Caki2 (cell line): ENCODE data around the gene LDLRAD3. TPM values are rescaled to one million over a fixed set of nuclear protein-coding genes. Genes with fewer than 3 reads are reported as not detected.

Source experiments
- DNase-seq: peaks from one replicate; pipeline ENCODE4 v3.0.0-alpha.2; 2015; ENCODE audit warnings: low read depth
- in situ Hi-C: cut with HindIII; loops from 2 replicates; pipeline ENCODE4 v1.10.0; 2016; ENCODE audit warnings: low sequenced_read_pairs, low pct_unique_long_range_greater_than_20kb, mixed read lengths
- total RNA-seq: library from RNA; depleted of rRNA; stranded (reverse); fragments of >200 nt; shearing (Covaris generic); gene quantifications from 2 replicates; pipeline ENCODE4 v1.2.3, GENCODE V29; 2014; ENCODE audit warnings: low replicate concordance

LDLRAD3 gene
- total RNA-seq, 1 experiment from 2014 or later: 1.9 TPM

DNA sequence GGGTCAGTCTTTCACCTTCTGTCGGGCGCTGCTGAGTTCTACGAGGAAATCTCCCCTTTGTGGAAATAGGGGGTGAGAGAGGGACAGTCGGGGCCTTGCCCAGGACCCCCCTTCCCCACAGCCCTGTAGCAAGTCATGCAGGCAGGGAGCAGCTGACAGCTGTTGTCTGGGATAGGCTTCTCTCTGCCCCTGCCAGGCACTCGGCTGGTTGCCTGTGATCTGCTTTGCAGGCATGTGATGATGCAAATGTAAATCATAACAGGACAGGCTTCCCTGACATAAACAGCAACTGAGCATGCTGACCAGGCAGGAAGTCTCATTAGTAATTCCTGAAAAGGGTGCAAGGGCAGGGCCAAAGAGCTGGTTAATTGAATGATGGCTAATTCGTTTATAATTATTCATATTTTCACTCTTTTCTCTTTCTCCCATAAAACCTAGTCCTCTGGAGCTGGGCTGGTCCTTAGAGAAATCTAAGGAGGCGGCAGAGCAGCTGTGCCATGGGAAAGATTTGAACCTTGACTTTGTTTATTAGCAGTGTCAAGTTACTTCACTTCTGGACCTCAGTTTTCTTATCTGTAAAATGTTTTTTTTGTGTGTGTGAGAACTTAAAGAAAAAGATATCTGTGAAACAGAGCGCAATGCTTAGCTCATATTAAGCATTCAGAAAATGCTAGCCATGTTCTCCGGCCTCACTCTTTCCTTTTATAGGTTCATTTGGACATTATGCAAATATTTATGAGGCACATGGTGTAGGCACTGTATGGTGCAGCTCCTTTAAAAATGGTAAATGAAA, 129.7 kb downstream of the LDLRAD3 start:
- no peak for DNase-seq
- in situ Hi-C loops: no loop called here

DNA sequence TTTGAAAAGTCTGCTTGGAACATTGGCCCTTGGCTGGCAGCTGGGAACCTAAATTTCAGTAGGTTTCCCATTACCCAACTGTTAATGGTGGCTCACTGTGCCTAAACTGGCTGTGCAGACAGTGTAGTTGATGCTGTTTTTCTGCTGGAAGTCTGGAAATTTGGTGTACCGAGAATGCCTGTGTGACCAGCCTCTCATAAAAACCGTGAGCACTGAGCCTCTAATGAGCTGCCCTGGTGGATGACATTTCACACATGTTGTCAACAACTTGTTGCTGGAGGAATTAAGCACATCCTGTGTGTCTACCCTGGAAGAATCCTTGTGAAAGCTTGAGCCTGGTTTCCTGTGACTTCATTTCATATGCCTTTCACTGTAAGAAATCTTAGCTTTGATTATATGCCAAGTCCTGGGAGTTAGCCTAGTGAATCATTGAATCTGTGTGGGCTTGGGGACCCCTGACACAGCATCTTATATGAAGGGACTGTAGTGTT, 131.1 kb downstream of the LDLRAD3 start:
- DNase-seq: no peak
- in situ Hi-C loops: no loop called here

DNA sequence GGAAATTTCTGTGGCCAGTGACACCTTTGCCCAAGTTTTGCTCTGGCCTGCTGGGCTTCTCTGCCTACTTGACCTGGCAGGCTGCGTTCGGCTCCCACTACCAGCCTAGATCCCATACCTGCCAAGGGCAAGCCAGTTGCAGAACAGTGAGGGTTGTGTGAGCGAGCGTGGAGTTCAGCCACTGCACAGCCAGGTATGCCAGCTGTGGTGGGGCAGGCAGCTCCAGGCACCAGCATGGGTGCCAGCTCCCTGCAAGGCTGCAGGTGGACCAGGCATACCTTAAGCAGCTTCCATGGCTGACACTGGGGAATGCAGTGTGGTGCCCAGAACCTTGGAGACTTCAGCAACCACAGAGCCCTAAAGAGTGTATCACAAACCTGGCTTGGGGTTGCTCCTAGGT, 133.5 kb downstream of the LDLRAD3 start:
- no peak for DNase-seq
- in situ Hi-C loops: no loop called here

DNA sequence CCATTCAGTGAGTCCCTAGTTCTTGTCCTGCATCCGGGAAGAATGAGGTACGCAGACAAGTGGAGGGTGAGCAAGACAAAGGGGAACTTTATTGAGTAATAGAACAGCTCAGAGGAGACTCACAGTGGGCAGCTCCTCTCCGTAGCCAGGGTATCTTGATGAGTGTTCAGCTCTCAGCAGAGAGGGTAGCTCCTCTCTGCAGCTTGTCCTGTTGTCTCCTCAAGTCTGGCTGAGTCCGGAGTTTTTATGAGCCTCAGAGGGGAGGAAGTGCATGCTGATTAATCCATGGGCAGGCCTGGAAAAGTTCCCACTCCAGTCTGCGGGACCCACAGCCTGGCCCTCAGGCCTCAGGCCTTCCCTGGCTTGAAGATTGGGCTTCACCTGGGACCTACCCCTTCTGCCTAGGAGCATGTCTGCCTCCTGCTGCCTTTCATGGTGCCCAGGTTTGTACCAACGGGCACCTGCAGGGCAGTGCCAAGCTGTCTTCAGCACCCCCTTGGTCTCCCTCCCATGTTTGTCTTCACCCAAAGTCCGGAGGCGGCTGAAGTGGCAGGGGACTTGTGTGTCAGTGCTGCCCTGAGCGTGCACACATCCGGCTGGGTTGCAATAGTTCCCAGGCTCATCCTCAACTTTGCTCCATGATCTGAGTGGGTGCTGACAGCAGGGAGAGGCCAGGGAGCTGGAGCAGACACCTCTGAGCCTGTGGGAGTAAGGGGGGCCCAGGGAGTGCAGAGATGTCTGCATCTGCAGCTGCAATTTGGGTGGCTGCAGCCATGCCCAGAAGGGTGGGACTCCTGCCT, 134.2 kb downstream of the LDLRAD3 start:
- in situ Hi-C loops: no loop called here

DNA sequence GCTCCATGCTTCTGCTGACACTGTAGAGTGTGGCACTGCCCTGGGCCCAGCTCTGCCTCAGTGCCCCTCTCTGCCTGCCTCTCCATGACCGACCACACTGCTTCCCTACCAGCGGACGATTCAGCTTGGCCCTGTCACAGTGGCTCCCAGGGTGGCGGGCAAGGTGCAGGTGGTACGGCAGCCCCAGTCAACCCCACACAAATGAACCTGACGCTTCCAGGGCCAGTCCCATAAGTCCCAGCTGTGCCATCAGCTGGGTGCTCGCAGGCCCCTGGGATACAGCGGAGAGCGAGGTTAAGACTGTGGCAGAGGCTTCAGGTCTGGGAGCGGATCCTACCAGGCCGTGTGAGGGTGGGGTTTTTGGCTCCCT, 134.8 kb downstream of the LDLRAD3 start:
- in situ Hi-C loops: no loop called here
- no peak for DNase-seq

More for the DNA sequence above, 134.2 kb downstream of the LDLRAD3 start:
- DNase-seq: no peak

DNA sequence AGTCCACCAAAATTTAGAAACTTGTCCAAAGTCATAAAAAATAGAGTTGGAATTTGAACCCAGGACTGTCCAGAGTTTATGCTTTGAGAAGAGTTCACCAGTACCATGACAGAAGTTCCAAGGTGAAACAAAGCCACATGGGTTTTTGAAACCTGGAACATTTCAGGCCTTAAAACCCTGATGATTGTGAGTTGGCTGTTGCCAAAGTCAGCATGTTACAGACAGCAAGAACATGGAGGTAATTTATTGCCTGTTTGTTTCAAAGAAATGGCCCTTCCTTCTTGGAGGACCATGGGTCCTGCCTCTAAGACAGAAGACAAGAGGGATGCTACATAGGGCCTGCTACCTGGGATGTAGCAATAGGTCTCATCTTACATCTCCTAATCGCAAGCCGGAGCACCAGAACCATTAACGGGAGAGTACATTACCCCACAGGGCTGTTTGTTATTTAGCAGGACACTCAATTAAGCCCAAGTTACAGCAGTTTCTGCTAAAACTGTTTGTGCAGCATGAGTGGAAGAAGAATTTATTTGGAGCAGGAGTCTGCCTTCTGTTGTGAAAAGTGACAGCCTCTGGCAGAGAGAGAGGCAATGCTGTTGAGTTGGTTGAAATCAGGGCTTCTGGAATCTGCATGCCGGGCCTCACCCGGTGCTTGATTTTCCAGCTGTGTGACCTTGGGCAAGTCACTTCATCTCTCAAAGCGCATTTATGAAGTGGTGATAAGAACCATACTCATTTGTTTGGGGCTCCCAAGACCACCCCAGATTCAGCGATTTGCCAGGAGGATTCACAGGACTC, 136.2 kb downstream of the LDLRAD3 start:
- DNase-seq: no peak
- in situ Hi-C loops: no loop called here

DNA sequence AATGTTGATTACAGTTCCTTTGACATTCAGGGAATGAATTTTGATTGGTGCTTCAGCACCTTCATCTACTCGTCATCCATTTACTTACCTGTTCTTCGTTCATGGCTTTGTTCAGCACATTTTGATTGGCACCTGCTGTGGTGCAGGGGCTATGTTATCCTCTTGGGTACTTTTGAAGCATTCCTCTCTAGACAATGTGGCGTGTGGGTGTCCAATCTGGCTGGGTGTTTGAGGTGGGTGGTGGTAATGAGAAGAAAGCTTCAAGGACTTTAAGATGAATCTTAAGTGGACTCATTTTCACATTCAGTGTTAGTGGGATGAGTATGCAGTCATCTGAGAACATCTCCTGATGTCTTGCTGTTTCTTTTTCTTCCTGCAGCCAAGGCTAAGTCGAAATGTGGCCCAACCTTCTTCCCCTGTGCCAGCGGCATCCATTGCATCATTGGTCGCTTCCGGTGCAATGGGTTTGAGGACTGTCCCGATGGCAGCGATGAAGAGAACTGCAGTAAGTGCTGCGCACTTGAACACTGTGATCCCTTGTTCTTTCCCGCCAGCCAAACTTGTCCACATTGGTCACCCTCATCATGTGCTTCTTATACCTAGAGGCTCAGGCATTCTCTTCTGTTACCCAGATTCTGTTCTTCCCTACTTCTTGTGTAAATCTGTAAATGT, 137.5 kb downstream of the LDLRAD3 start:
- in situ Hi-C loops: no loop called here
- no peak for DNase-seq

DNA sequence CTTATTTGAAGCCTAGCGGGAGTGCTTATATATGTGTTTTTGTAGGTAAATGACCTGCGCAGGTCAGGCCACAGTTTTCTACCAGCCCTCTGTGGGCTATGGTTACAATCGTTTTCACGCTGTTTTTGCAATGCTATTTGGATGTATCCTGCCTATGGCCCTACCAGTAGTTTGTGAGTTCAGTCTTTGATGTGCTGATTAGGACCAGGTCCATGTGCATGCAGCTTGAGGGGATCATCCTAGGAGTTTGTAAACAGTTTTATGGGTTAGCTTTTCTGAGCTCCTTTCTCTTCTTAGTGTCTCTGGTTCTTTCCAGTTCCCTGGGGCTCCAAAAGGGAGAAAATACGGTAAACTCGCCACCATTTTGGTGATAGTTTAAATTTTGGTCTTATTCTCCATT, 142.5 kb downstream of the LDLRAD3 start:
- in situ Hi-C loops: no loop called here

DNA sequence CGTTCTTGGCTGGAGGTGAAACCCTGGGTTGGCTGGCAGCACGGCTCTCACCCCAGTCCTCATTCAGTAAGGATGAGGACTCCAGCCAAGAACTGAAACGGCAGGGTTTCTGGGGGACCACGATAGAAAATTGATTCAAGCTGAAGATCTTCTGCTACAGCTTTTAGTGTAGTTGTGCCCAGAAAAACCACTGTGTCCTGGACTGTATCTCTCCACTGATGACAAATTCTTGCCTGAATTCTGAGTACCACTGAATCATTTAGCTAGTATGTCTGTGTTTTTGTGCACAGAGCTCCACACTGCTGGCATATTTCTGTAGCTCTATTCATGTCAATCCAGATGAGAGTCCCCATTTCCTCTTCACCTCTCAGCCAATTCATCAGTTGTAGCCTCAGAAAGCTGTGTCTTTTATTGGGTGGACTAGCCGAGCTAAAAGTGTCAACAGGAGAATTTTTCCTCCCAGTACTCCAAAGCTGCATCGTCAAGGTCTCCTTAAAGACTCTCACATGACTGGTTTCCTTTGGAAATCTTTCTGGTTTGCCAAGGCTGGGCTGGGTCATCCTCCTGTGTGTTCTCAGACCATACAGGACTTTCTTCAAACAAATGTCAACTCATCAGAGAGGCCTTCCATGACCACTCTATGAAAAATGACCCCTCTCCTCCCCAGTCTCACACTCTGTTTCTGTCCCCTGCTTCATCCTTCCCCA, 144.6 kb downstream of the LDLRAD3 start:
- in situ Hi-C loops: no loop called here
- DNase-seq: no peak

More for the DNA sequence above, 142.5 kb downstream of the LDLRAD3 start:
- no peak for DNase-seq

DNA sequence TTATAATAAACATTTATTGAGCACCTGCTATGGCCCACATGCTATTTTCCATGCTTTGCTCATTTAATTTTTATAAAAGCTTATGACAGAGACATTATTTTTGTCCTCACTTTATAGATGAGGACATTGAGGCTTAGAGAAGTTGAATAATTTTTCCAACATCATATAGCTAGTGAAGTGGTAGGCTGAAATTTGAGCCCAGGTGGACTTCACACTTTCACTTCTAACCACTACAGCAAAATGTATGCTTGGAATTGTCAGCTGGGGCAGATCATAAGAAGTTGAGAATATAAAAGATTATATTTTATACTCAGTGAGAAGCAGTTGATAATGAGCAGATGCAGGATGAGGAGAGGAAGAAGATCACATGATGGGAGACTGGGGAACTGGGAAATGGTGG, 146.1 kb downstream of the LDLRAD3 start:
- DNase-seq: no peak
- in situ Hi-C loops: no loop called here

DNA sequence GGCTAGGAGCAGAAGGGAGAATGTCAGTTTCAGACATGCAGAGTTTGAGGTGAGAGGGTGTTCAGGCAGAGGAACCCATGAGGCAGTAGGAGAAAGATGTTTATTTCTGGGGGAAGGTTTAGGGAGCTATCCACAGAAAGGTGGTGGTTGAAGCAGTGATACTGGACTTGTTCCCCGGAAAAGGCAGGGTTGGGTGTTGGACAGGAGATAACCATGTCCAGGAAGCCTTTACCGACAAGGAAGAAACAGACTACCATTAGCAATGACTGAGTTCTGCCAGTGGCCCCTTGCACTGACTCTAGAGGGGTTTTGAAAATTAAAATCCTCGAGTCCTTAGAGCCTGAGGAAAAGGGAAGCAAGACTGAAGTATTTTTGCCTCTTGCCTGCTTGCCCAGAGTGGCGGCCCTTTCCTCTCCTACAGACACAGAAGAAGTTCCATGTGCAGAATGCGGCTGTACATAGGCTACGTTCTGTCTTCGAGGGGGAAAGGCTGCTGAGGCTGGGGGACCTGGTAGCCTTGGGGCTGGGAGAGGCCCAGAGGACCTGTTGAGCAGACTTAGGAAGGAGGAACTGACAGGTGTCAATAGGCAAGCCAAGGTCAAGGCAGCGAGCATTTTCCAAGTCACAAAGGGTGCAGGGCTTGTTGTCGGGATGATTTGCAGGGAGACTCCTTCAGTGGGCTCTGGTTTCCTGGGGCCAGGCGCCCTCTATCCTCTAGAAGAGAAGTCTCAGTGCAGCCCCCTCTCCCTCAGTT, 146.7 kb downstream of the LDLRAD3 start:
- in situ Hi-C loops: no loop called here
- DNase-seq: no peak

DNA sequence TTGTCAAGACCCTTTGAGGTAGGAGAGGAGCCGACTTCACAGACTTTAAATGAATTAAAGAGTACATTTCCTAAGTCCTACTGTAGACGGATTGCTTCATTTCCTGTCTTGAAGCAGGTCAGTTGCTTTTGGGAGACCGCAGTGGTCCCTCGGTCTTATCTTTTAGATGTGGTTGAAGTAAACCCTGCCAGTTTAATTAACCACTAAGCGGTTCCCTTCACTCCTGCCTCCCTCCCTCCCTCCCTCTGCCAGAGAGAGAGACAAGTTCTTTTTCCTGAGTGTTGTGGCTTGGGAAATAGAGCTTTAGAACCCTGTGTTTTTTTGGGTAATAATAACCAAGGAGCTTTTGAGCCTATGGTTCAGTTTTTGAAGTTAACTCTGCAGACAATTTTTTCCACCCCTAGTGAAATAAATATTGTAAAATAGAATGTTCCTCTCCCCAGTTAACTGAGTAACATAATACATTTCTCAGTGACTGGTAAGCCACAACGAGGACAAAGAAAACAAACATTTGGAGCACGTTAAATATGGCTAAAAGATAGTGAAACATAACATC, 147.5 kb downstream of the LDLRAD3 start:
- in situ Hi-C loops: no loop called here
- no peak for DNase-seq

DNA sequence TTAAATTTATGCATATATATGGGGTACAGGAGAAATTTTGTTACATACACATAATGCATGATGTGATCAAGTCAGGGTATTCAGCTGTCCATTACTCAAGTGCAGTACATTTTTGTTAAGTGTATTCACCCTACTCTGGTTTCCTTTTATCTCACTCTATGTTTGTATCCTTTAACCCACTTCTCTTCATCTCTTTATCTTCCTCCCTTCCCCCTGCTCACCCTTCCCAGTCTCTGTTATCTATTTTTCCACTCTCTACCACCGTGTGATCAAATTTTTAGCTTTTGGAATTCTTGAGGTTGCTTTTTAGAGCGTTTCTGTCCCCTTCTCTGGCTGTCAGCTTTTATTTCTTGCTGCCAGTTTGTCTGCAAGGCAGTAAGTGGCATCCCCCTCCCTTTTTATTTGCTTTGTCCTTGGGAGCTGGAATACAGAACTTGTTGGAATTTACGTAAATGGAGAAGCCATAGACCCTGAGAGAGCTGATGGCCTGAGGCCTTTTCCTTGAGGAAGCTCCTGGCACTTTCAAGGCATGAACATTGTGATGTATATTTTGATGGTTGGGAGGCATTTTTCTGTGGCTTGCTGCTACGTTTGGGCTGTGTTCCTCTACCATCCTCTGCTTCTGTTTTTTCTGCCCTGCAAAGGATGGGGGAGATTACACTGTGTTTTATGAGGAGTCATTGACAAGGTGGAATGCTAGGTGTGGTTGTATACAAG, 148.6 kb downstream of the LDLRAD3 start:
- in situ Hi-C loops: no loop called here
- no peak for DNase-seq

DNA sequence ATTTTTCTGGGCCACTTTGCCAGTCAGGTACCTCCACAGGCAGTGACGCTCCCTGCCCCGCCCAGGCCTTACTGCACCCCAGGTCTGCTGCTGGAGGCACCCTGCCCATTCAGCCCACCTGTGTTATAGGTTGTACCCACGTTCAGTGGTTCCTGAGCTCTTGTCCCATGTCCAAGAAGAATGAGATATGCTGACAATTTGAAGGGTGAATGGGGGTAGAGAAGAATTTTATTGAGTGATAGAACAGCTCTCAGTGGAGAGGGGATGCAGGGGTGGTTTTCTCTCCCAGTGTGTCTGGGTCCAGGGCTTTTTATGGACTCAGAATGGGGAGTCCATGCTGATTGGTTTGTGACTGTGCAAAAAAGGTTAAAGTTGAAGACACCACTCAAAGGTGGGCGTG, 149.7 kb downstream of the LDLRAD3 start:
- no peak for DNase-seq
- in situ Hi-C loops: no loop called here

DNA sequence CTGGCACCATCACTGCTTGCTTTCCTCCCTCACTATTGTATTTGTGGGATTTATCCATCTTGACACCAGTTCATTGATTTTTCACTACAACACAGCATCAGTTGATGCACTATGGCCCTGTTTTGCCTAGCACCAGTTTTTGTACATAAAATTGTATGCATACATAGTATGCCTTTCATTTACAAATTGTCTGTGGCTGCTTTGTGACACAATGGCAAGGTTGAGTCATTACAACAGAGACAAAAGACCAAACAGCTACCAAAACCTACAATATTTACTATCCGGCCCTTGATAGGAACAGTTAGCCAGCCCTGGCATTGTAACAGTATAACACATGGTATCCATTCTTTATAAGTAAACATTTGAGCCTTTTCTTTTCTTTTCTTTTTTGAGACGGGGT, 150.3 kb downstream of the LDLRAD3 start:
- in situ Hi-C loops: no loop called here
- DNase-seq: no peak

DNA sequence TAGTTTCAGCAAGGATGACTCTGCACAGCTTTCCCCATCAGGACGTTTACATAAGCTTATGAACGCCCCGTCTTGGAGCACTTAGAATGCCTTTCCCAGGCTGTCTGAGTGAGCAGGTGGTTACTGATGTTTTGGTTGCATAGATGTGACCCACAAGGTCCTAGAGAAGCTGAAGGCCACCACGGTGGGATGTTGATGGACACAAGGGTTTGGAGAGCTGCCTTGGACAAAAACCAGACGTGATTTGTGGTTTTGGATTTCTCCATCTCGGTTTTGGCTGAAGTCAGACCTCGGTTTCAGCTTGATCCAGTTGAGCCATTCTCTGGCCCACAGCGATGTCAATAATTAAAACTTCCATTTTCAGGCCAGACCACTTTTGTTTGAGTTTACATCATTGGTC, 151.9 kb downstream of the LDLRAD3 start:
- in situ Hi-C loops: no loop called here
- no peak for DNase-seq
